Liver (tissue), 3 donors: ENCODE results near the gene INPP5E.

Experiments
- CTCF ChIP-seq: fragments of 150-350 bp; IDR thresholded peaks from 2 replicates; pipeline ENCODE4 v1.5.1; 2017; ENCODE audit warnings: improper control_type of control experiment, low read depth, low read length; ENCODE audit not compliant: missing input control
- GABPA ChIP-seq, 2 donors: IDR thresholded peaks in 1 of 2; conservative IDR thresholded peaks in 1 of 2; 2 replicates each; pipeline ENCODE4 v1.6.1; 2016; ENCODE audit warnings: antibody characterized with exemption in 2 of 2, mild to moderate bottlenecking in 1 of 2, moderate library complexity in 1 of 2
- MAX ChIP-seq: IDR thresholded peaks from 2 replicates; pipeline ENCODE4 v1.6.1; 2016; ENCODE audit warnings: antibody characterized with exemption
- RAD21 ChIP-seq, 2 donors: IDR thresholded peaks; 2 replicates each; pipeline ENCODE4 v1.6.1; 2016; ENCODE audit warnings: antibody characterized with exemption in 2 of 2, mild to moderate bottlenecking in 2 of 2
- REST ChIP-seq: IDR thresholded peaks from 2 replicates; pipeline ENCODE4 v1.6.1; 2016; ENCODE audit warnings: antibody characterized with exemption, mild to moderate bottlenecking
- SP1 ChIP-seq: IDR thresholded peaks from 2 replicates; pipeline ENCODE4 v1.6.1; 2018; ENCODE audit warnings: antibody characterized with exemption, mild to moderate bottlenecking
- YY1 ChIP-seq: IDR thresholded peaks from 2 replicates; pipeline ENCODE4 v1.6.1; 2016; ENCODE audit warnings: antibody characterized with exemption, mild to moderate bottlenecking
- TF ChIP-seq, protein P1 (sequence below): IDR thresholded peaks from 2 replicates; pipeline ENCODE4 v1.6.1; 2016; ENCODE audit warnings: antibody characterized with exemption
- TF ChIP-seq, protein P2 (sequence below): IDR thresholded peaks from 2 replicates; pipeline ENCODE4 v1.6.1; 2016; ENCODE audit warnings: antibody characterized with exemption
- donor health status: healthy.
- donor health status: healthy.

- TF ChIP-seq CTCF (no peak), MAX (no peak), RAD21 (IDR thresholded peaks at IDR 0.05) (no peak), SP1 (no peak), GABPA (IDR thresholded peaks at IDR 0.05 in 1 of 2, conservative IDR thresholded peaks at IDR 0.05 in 1 of 2) (no peak), YY1 (no peak), REST (no peak)
- TF ChIP-seq, protein P1, sequence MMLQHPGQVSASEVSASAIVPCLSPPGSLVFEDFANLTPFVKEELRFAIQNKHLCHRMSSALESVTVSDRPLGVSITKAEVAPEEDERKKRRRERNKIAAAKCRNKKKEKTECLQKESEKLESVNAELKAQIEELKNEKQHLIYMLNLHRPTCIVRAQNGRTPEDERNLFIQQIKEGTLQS: no peak
- TF ChIP-seq, protein P2, sequence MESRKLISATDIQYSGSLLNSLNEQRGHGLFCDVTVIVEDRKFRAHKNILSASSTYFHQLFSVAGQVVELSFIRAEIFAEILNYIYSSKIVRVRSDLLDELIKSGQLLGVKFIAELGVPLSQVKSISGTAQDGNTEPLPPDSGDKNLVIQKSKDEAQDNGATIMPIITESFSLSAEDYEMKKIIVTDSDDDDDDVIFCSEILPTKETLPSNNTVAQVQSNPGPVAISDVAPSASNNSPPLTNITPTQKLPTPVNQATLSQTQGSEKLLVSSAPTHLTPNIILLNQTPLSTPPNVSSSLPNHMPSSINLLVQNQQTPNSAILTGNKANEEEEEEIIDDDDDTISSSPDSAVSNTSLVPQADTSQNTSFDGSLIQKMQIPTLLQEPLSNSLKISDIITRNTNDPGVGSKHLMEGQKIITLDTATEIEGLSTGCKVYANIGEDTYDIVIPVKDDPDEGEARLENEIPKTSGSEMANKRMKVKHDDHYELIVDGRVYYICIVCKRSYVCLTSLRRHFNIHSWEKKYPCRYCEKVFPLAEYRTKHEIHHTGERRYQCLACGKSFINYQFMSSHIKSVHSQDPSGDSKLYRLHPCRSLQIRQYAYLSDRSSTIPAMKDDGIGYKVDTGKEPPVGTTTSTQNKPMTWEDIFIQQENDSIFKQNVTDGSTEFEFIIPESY: no peak
Measured at GRCh38 chr9:136443087-136443486, 3.4 kb upstream of the INPP5E start.
